ENCODE results near the gene NPM1. TPM values are rescaled to one million over a fixed set of nuclear protein-coding genes. Genes with fewer than 3 reads are reported as not detected.
"Not testable (repeated sequence)": the region's sequence is repeated elsewhere in the genome, so short reads cannot be mapped to it uniquely, and the experiment has no call there.

NPM1 gene
- total RNA-seq, 1 donor from 2014 or later, result 1,478 TPM

- intact Hi-C loops (cut with micrococcal nuclease), result no loop called here
These were observed 21.8 kb downstream of the NPM1 start for GRCh38 chr5:171409164-171410136.

GRCh38 chr5:171410181-171410580 lies 22.5 kb downstream of the NPM1 start:
- intact Hi-C loops (cut with micrococcal nuclease), result no loop called here

- intact Hi-C loops (cut with micrococcal nuclease), result no loop called here
These were observed 24.5 kb downstream of the NPM1 start for GRCh38 chr5:171412186-171412585.

GRCh38 chr5:171413153-171413910 lies 25.7 kb downstream of the NPM1 start:
- intact Hi-C loops (cut with micrococcal nuclease), result no loop called here

- intact Hi-C loops (cut with micrococcal nuclease), result not testable (repeated sequence)
These were observed 26.3 kb downstream of the NPM1 start for GRCh38 chr5:171413993-171414392.

GRCh38 chr5:171415115-171415730 lies 27.6 kb downstream of the NPM1 start:
- intact Hi-C loops (cut with micrococcal nuclease), result no loop called here

GRCh38 chr5:171416160-171417049 lies 28.8 kb downstream of the NPM1 start:
- intact Hi-C loops (cut with micrococcal nuclease), result no loop called here

- intact Hi-C loops (cut with micrococcal nuclease), result loop anchor here (1.0 to 2.0 kb wide), 3 partner anchors 30 to 622 kb away; no protein-coding TSS in a partner anchor
These were observed 30.8 kb downstream of the NPM1 start for GRCh38 chr5:171418316-171418981.

GRCh38 chr5:171418982-171419687 lies 31.5 kb downstream of the NPM1 start, which contains the start of gene FGF18:
Gene FGF18 (plus strand): TSS chr5:171419647. CDS start chr5:171420200, 553 bp downstream.
- intact Hi-C loops (cut with micrococcal nuclease), result loop anchor here (1.0 to 2.0 kb wide), 3 partner anchors 30 to 622 kb away; no protein-coding TSS in a partner anchor

- intact Hi-C loops (cut with micrococcal nuclease), result loop anchor here (2.0 to 10.0 kb wide), 3 partner anchors 31 to 865 kb away; partner anchors contain the start of gene UBTD2
These were observed 32.2 kb downstream of the NPM1 start for GRCh38 chr5:171419688-171420430.

- intact Hi-C loops (cut with micrococcal nuclease), result loop anchor here (10.0 kb wide), 1 partner anchor 864 kb away; the partner anchor contains the start of gene UBTD2
These were observed 33.0 kb downstream of the NPM1 start for GRCh38 chr5:171420431-171421241.

GRCh38 chr5:171421331-171422262 lies 33.9 kb downstream of the NPM1 start:
- intact Hi-C loops (cut with micrococcal nuclease), result loop anchor here (10.0 kb wide), 1 partner anchor 863 kb away; the partner anchor contains the start of gene UBTD2

GRCh38 chr5:171422495-171422894 lies 34.8 kb downstream of the NPM1 start:
- intact Hi-C loops (cut with micrococcal nuclease), result loop anchor here (10.0 kb wide), 1 partner anchor 862 kb away; the partner anchor contains the start of gene UBTD2

- intact Hi-C loops (cut with micrococcal nuclease), result loop anchor here (10.0 kb wide), 1 partner anchor 862 kb away; the partner anchor contains the start of gene UBTD2
These were observed 35.4 kb downstream of the NPM1 start for GRCh38 chr5:171422902-171423663.

- intact Hi-C loops (cut with micrococcal nuclease), result loop anchor here (10.0 kb wide), 1 partner anchor 860 kb away; the partner anchor contains the start of gene UBTD2
These were observed 37.1 kb downstream of the NPM1 start for GRCh38 chr5:171424726-171425125.

All from T-helper 2 cell treated with Interferon-gamma antibody and Interleukin-4, amounts not matched to agents 100 ng/mL and 5 ng/mL, for 36 hours (primary cell).